OCI-LY1 (cell line): Measurements from ENCODE around the gene TUB.

Experiments used
- H2AFZ ChIP-seq: fragments of 200-600 bp; sonication (generic), shearing (Covaris generic); 2 replicates; pipeline ENCODE4 v1.6.0; 2014; ENCODE audit warnings: antibody characterized with exemption, mild to moderate bottlenecking, low read length
- H3F3A ChIP-seq: fragments of 200-600 bp; sonication (generic), shearing (Covaris generic); 2 replicates; pipeline ENCODE4 v1.6.0; 2014; ENCODE audit warnings: mild to moderate bottlenecking, antibody characterized with exemption, low read length, moderate library complexity; ENCODE audit not compliant: insufficient read depth
- H3K27ac ChIP-seq: fragments of 200-600 bp; sonication (generic); 2 replicates; pipeline ENCODE4 v1.5.1; 2014; ENCODE audit warnings: low read length, mixed run types, mild to moderate bottlenecking, low read depth; ENCODE audit not compliant: poor library complexity, severe bottlenecking
- H3K27me3 ChIP-seq: fragments of 200-600 bp; sonication (generic); 2 replicates; pipeline ENCODE4 v1.6.0; 2014; ENCODE audit warnings: antibody characterized with exemption, mild to moderate bottlenecking, low read length, moderate library complexity; ENCODE audit not compliant: insufficient read depth
- H3K36me3 ChIP-seq: fragments of 200-600 bp; sonication (generic); 2 replicates; pipeline ENCODE4 v1.6.1; 2014; ENCODE audit warnings: mild to moderate bottlenecking, antibody characterized with exemption, low read length, moderate library complexity, mixed read lengths; ENCODE audit not compliant: insufficient read depth
- H3K4me1 ChIP-seq: fragments of 200-600 bp; sonication (generic); 2 replicates; pipeline ENCODE4 v1.5.1; 2014; ENCODE audit warnings: mild to moderate bottlenecking, low read length, moderate library complexity; ENCODE audit not compliant: insufficient read depth, severe bottlenecking
- H3K4me2 ChIP-seq: fragments of 200-600 bp; sonication (generic), shearing (Covaris generic); 2 replicates; pipeline ENCODE4 v1.6.1; 2014; ENCODE audit warnings: low read length
- H3K4me3 ChIP-seq: fragments of 200-600 bp; sonication (generic); 2 replicates; pipeline ENCODE4 v1.5.1; 2014; ENCODE audit warnings: low read length, low read depth, mild to moderate bottlenecking, mixed read lengths; ENCODE audit not compliant: poor library complexity, severe bottlenecking
- H3K79me2 ChIP-seq: fragments of 200-600 bp; shearing (Covaris generic); 2 replicates; pipeline ENCODE4 v1.6.1; 2016; ENCODE audit warnings: mixed run types, low read length, mixed read lengths; ENCODE audit not compliant: insufficient read depth
- H3K9ac ChIP-seq: fragments of 200-600 bp; sonication (generic), shearing (Covaris generic); 2 replicates; pipeline ENCODE4 v1.6.1; 2014; ENCODE audit warnings: mild to moderate bottlenecking, low read length, mixed read lengths
- H3K9me2 ChIP-seq: fragments of 200-600 bp; sonication (generic), shearing (Covaris generic); 2 replicates; pipeline ENCODE4 v1.6.1; 2014; ENCODE audit warnings: low read depth, mild to moderate bottlenecking, low read length, mixed read lengths
- H3K9me3 ChIP-seq: fragments of 200-600 bp; shearing (Covaris generic); 2 replicates; pipeline ENCODE4 v1.6.1; 2014; ENCODE audit warnings: low read length, mixed read lengths
- H4K20me1 ChIP-seq: fragments of 200-600 bp; sonication (generic), shearing (Covaris generic); 2 replicates; pipeline ENCODE4 v1.6.0; 2016; ENCODE audit warnings: mild to moderate bottlenecking, low read length; ENCODE audit not compliant: insufficient read depth
- EZH2 ChIP-seq: fragments of 200-600 bp; sonication (generic), shearing (Covaris generic); IDR thresholded peaks from 2 replicates; pipeline ENCODE4 v1.8.0; 2017; ENCODE audit warnings: borderline replicate concordance, mixed run types, mild to moderate bottlenecking, antibody characterized with exemption, low read length, moderate library complexity, mixed read lengths
- TF ChIP-seq, protein P1 (sequence below): fragments of 200-600 bp; sonication (generic), shearing (Covaris generic); IDR thresholded peaks from 2 replicates; pipeline ENCODE4 v1.5.1; 2017; ENCODE audit warnings: mild to moderate bottlenecking, antibody characterized with exemption, low read length, moderate library complexity, mixed read lengths

Gene TUB

GRCh38 chr11:8083871-8084281, 2.9 kb downstream of the TUB start:
- Histone ChIP-seq H3K9me2 (no peaks in the 10 kb centered on the region), H3K9me3 (no peaks in the 10 kb centered on the region), H3K79me2 (no peaks in the 10 kb centered on the region), H3F3A (no peaks in the 10 kb centered on the region), H3K9ac (no peak overlapping the region), H3K4me1 (no peaks in the 10 kb centered on the region), H2AFZ (no peak overlapping the region), H3K4me2 (no peak overlapping the region), H3K4me3 (no peak overlapping the region), H4K20me1 (no peaks in the 10 kb centered on the region), H3K36me3 (no peaks in the 10 kb centered on the region), H3K27ac (no peak overlapping the region), H3K27me3 (no peaks in the 10 kb centered on the region)
- TF ChIP-seq EZH2 = no peak
- TF ChIP-seq, protein P1, sequence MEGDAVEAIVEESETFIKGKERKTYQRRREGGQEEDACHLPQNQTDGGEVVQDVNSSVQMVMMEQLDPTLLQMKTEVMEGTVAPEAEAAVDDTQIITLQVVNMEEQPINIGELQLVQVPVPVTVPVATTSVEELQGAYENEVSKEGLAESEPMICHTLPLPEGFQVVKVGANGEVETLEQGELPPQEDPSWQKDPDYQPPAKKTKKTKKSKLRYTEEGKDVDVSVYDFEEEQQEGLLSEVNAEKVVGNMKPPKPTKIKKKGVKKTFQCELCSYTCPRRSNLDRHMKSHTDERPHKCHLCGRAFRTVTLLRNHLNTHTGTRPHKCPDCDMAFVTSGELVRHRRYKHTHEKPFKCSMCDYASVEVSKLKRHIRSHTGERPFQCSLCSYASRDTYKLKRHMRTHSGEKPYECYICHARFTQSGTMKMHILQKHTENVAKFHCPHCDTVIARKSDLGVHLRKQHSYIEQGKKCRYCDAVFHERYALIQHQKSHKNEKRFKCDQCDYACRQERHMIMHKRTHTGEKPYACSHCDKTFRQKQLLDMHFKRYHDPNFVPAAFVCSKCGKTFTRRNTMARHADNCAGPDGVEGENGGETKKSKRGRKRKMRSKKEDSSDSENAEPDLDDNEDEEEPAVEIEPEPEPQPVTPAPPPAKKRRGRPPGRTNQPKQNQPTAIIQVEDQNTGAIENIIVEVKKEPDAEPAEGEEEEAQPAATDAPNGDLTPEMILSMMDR = no peak

- Histone ChIP-seq H2AFZ (no peak overlapping the region), H3F3A (no peaks in the 10 kb centered on the region), H3K9me2 (no peaks in the 10 kb centered on the region), H3K79me2 (no peaks in the 10 kb centered on the region), H4K20me1 (no peaks in the 10 kb centered on the region), H3K36me3 (no peaks in the 10 kb centered on the region), H3K4me2 (no peak overlapping the region), H3K9ac (no peak overlapping the region), H3K9me3 (no peaks in the 10 kb centered on the region), H3K27me3 (no peaks in the 10 kb centered on the region), H3K27ac (no peak overlapping the region), H3K4me3 (no peak overlapping the region), H3K4me1 (no peaks in the 10 kb centered on the region)
- TF ChIP-seq, protein P1 = no peak
- TF ChIP-seq EZH2 = no peak
These were observed 3.3 kb downstream of the TUB start for GRCh38 chr11:8084352-8084751.

DNA sequence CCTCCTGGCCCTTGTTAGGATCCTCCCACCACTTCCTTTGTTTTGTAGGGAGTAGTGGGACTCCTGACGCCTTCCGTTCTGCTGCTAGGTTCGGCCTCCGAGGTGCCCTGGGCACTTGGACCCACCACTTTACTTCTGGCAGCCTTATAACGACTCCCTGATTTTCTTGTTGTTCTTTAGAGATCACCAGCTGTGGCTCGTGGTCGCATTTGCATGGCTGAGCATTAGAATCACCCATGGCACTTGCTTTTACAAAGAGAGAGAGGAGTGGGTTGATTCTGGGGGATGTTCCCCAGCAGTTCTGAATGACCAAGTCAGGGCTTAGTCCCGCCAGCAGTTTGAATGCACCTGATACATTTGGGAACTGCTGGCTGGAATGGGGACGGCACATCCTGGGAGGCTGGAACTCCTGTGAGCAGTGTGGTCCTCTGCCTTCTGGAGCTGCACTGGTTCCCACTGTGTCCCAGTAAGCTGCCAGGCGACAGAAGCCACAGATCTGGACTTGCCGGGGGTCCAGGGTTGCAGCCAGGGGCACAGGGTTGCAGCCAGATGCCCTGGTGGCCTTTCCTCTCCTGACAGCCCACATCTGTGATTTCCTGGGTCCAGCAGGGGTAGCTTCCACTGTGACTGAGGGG, 4.1 kb downstream of the TUB start:
- H3K4me3 ChIP-seq = no peak overlapping the region
- H2AFZ ChIP-seq = no peak overlapping the region
- no peaks in the 10 kb centered on the region for H3K9me2 ChIP-seq
- H3K36me3 ChIP-seq = no peaks in the 10 kb centered on the region
- TF ChIP-seq, protein P1 = no peak
- no peak for TF ChIP-seq EZH2
- no peak overlapping the region for H3K9ac ChIP-seq
- no peak overlapping the region for H3K27ac ChIP-seq
- no peaks in the 10 kb centered on the region for H3K27me3 ChIP-seq
- no peaks in the 10 kb centered on the region for H3K79me2 ChIP-seq
- H4K20me1 ChIP-seq = no peaks in the 10 kb centered on the region
- no peaks in the 10 kb centered on the region for H3F3A ChIP-seq
- no peaks in the 10 kb centered on the region for H3K4me1 ChIP-seq
- H3K4me2 ChIP-seq = no peak overlapping the region
- H3K9me3 ChIP-seq = no peaks in the 10 kb centered on the region
